ENCODE data around the gene CPPED1.
"Not testable (repeated sequence)": the region's sequence is repeated elsewhere in the genome, so short reads cannot be mapped to it uniquely, and the experiment has no call there.

The CPPED1 gene, protein sequence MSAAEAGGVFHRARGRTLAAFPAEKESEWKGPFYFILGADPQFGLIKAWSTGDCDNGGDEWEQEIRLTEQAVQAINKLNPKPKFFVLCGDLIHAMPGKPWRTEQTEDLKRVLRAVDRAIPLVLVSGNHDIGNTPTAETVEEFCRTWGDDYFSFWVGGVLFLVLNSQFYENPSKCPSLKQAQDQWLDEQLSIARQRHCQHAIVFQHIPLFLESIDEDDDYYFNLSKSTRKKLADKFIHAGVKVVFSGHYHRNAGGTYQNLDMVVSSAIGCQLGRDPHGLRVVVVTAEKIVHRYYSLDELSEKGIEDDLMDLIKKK

DNA sequence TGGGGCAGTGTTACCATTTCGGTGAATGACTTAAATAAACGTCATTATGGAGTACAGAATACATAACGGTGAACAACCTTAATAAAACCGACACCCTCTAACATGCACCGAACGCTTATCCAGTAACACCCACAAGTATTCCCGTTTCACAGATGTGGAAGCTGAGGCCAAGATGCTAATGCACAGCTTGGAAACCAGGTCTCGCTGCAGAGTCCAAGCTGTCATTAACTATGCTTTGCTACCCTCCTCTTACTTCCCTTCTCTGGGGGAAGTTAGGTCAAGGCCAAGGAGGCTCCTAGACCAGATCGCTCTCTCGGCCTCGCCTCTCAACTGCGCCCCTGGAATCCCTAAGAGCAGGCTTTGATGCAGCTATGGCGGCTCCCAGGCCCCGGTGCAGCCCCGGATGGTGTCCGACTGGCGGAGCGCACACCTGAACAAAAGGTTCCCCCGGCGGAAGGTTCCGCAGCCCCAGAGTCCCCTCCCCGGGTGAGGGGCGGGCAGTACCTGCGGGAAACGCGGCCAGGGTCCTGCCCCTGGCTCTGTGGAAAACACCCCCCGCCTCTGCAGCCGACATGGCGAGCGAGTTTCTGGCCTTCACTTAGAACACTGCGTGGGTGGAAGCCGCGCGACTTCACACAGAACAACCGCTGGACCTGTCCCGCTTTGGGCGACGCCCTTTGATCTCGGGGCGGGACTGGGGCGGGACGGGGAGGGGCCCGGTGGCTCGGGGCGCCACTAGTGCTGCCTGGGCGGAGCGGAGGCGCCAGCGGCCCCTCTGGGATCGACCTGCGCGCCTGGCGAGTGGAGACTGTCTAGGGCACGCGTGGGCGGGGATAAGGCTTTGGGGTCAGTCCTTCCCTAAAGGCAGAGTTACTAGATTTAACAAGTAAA lies at the start of gene CPPED1:
Gene CPPED1, minus strand, starts transcription at position 685 of the 891 bp plus-strand sequence. Its CDS starts 111 bp downstream, at position 574.
- DNase-seq (ENCODE audit: low spot score) = peak; percentile 94

DNA sequence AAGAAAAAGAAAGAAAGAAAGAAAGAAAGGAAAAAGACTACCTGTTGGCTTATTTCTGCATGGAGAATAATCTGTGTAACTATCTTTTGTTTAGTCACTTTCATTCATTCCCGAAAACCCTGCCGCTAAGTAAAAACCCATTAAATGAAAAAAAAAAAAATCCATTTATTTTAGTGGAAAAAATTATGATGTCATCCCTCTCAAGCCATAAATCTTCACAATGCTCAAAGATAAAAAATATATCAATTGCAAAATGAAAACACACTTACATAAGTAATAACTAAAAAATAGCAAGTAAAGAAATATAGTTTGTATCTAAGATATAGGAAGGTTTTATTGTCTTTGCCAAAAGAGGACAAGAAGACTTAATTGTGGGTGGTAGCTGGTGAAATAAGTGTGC lies 46.5 kb upstream of the CPPED1 start:
- DNase-seq (ENCODE audit: low spot score) = no peak

DNA sequence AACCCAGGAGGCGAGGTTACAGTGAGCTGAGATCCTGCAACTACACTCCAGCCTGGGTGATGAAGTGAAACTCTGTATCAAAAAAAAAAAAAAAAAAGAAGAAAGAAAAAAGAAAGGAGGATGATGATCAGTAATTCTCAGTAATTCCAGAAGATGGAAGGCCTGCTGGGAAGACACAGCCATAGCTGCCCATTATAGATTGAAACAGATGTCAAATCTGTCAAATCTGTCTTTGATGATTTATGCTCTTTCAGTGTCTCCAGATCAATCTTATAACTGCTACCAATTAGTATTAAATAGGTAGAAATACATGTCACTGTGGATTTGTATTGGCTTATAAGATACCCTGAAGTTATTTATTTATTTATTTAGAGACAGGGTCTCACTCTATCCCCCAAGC lies 42.9 kb upstream of the CPPED1 start:
- no peak for DNase-seq (ENCODE audit: low spot score)

DNA sequence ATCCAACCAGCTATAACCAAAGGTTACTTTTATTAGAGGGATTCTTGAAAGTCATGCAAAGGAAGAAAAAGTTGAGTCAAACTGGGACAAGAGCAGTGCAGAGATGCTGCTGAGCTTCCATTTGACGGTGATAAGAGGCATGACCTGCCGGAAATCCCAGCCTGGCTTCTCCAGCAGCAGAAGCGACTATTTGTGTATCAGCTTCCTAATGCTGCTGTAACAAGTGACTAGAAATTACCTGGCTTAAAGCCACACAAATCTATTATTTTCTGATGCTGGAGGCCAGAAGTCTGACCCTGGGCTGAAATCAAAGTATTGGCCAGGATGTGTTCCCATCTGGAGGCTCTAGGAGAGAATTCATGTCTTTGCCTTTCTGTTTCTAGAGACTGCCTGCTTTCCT lies 41.6 kb upstream of the CPPED1 start:
- no peak for DNase-seq (ENCODE audit: low spot score)

DNA sequence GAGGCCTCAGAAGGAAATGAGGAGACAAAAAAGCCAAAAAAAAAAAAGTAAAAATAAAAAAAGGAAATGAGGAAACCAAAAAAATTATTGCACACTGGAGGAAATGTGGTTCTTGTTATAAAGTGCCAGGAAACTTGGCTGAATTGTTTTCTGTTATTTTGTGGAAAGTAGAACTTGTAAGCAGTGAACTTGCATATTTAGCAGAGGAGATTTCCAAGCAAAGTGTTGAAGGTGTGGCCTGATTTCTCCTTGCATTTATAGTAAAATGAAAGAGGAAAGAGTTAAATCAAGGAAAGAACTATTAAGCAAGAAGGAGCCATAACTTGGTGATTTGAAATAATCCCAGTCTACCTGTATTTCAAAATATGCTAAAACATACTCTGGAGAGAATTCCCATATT lies 34.1 kb upstream of the CPPED1 start:
- no peak for DNase-seq (ENCODE audit: low spot score)

DNA sequence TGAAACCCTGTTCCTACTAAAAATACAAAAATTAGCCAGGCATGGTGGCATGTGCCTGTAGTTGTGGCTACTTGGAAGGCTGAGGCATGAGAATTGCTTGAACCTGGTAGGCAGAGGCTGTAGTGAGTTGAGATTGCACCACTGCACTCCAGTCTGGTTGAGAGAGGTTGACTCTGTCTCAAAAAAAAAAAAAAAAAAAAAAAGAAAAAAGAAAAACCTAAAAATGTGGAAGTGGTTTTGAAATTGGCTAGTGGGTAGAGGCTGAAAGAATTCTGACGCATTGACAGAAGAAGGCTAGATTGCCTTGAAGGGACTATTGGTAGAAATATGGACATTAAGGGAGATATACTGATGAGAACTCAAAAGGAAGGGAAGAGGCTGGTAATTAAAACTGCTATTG lies 33.6 kb upstream of the CPPED1 start:
- DNase-seq (ENCODE audit: low spot score) = no peak

DNA sequence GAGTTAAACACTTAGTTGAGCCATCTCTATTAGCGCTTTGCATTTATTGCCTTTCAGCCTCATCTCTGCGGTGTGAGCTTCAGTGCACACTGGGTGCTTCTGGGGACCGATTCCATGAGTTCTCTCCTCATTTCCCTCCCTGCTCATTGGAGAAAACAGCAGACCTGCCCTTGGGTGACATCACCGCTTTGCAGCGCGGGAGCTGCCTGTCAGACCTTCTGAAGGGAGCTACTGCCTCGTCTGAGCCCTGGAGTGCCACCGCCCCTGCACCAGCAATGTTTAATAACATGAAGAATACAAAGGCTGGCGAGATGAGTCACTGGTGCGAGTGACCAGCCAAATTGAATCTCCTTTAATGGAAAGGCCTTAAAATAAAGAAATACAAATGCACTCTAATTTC lies 30.2 kb upstream of the CPPED1 start:
- no peak for DNase-seq (ENCODE audit: low spot score)

DNA sequence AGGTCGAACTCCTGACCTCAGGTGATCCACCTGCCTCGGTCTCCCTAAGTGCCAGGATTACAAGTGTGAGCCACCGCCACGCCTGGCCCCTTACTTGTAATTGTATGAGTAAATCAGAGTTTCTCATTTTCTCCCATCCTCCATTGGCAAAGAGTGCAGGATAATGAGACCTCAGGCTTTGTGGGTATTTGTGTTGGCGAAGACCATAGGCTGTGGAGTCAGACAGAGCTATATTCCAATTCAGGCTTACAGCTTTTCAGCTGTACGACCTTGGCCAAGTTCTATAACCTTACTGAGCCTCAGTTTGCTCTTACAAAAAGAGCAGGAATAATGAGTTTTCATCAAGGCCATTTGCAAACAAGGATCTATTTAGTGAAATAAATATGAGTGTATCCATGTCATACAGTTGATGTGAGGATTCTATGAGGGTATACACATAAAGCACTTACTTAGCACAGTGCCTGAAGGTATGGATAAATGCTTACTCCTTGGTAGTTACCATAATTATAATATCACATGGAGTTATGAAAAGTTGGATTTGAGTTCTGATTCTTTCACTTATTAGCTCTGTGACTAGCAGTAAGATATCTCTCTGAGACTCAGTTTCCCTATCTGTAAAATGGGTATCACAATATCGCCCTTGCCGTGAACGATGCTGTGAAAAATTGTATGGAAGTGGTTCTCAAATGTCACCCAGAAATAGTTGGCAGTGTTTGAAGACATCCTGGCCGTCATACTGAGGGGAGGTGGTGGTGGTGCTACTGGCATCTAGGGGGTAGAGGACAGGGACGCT lies 25.6 kb upstream of the CPPED1 start:
- no peak for DNase-seq (ENCODE audit: low spot score)

DNA sequence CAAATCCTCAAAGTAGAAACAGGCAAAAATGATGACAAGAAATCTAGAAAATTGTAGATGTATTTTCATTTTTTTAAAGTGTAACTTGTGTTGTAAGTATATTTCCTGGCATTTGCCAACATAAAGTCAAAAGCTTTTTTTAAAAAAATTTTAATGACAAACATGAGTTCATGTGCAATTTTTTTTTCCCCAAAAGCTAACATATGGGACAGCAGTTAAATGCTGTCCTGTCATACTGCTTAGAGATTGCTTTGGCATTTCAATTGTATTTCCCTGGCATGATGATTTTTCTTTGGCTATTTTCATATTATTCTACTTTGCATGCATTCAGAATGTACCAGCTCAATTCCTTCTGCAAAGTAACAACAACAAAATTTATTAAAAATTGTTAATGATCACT lies 24.5 kb upstream of the CPPED1 start:
- no peak for DNase-seq (ENCODE audit: low spot score)

DNA sequence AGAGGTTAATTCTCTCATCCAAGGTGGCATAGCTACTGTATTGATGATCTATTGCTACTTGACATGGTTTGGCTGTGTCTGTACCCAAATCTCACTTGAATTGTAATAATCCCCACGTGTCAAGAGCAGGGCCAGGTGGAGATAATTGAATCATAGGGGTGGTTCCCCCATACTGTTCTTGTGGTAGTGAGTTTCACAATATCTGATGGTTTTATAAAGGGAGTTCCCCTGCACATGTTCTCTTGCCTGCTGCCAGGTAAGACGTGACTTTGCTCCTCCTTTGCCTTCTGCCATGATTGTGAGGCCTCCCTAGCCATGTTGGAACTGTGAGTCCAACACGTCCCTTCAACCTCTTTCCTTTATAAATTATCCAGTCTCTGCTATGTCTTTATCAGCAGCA lies 22.9 kb upstream of the CPPED1 start:
- no peak for DNase-seq (ENCODE audit: low spot score)

DNA sequence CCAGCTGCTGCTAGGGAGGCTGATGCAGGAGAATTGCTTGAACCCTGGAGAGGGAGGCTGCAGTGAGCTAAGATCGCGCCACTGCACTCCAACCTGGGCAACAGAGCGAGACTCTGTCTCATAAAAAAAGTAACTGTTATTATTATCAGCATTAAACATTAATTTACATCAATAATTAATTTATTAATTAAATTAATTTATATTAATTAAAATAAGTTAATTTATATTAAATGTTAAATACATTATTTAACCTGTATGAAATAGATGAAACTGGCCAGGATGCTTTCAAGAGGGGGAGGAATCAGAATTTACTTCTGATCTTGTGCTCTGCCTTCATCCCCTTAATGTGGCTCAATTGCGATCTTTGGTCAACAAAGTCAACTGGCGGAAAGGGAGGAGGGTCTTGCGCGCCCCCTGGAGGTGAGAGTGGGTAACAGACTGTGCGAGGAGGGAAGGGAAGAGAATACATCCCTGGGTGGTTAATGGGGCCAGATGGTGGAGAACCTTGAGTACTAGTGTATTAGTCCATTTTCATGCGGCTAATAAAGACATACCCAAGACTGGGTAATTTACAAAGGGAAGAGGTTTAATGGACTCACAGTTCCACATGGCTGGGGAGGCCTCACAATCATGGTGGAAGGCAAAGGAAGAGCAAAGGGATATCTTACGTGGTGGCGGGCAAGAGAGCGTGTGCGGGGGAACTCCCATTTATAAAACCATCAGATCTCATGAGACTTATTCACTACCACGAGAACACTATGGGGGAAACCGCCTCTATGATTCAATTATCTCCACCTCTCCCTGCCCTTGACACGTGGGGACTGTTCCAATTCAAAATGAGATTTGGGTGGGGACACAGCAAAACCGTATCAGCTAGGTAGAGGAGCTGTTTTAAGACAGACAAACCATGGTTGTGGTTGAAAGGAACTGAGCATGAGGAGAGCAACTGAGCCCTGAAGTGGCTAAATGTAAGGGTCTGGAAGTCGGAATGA lies 15.7 kb upstream of the CPPED1 start:
- peak; percentile 83 for DNase-seq (ENCODE audit: low spot score)

DNA sequence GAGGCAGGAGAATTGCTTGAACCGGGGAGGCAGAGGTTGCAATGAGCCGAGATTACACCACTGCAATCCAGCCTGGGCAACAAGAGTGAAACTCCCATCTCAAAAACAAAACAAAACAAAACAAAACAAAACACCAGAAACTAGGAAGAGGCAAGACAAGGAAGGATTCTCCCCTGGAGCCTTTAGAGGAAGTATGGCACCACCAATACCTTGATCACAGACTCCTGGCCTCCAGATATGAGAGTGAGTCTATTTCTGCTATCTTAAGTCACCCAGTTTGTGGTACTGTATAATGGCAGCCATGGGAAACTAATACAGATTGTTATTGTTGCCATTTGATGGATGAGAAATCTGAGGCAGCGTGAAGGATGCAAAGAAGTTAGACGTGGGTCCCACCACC lies 14.6 kb upstream of the CPPED1 start:
- no peak for DNase-seq (ENCODE audit: low spot score)

DNA sequence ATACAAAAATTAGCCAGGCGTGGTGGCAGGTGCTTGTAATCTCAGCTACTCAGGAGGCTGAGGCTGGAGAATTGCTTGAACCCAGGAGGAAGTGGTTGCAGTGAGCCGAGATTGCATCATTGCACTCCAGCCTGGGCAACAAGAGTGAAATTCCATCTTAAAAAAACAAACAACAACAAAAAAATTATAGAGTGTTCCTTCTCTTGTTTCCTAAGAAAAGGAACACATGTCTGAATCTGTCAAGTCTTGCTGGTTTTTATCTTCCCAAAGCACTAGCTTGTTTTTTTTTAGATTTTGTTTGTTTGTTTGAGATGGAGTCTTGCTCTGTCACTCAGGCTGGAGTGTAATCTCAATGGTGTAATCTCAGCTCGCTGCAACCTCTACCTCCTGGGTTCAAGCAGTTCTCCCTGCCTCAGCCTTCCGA lies 13.1 kb upstream of the CPPED1 start:
- DNase-seq (ENCODE audit: low spot score) = not testable (repeated sequence)

DNA sequence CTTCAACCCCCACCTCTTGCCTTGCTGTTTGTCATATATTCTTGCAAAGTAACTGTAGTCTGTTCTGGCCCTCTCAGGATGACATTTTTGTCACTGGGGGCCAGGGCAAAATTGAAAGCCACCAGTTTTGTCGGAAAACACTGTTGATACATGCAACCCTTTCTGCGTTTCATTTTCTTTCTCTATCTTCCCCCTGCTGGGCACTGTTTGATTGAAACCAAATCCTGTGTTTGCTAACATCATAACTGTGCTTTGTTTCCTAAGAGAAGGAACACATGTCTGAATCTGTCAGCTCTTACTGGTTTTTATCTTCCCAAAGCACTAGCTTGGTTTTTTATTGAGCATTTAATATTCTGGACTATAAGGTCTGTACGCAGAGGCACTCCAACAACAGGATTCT lies 11.7 kb upstream of the CPPED1 start:
- DNase-seq (ENCODE audit: low spot score) = no peak

DNA sequence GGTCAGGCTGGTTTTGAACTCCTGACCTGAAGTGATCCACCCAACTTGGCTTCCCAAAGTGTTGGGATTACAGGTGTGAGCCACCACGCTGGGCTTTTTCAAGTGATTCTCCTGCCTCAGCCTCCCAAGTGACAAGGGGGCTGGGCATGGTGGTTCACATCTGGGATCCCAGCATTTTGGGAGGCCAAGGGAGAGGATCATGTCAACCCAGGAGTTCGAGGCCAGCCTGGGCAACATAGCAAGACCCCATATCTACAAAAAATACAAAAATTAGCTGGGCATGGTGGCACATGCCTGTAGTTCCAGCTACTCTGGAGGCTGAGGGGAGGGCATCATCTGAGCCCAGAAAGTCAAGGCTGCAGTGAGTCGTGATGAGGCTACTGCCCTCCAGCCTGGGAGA lies 10.0 kb upstream of the CPPED1 start:
- DNase-seq (ENCODE audit: low spot score) = not testable (repeated sequence)

DNA sequence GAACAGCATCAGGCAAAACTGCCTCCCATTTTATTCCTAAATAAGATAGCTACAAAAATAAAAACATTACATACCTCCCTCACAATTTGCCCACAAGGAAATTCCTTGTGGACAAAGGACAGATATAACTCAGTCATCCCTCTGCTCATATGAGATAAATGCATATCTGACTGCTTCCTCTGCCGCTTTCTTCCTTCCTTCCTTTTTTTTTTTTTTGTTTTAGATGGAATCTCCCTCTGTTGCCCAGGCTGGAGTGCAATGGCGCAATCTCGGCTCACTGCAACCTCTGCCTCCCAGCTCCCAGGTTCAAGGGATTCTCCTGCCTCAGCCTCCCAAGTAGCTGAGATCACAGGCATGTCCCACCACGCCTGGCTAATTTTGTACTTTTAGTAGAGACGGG lies 9.6 kb upstream of the CPPED1 start:
- not testable (repeated sequence) for DNase-seq (ENCODE audit: low spot score)

DNA sequence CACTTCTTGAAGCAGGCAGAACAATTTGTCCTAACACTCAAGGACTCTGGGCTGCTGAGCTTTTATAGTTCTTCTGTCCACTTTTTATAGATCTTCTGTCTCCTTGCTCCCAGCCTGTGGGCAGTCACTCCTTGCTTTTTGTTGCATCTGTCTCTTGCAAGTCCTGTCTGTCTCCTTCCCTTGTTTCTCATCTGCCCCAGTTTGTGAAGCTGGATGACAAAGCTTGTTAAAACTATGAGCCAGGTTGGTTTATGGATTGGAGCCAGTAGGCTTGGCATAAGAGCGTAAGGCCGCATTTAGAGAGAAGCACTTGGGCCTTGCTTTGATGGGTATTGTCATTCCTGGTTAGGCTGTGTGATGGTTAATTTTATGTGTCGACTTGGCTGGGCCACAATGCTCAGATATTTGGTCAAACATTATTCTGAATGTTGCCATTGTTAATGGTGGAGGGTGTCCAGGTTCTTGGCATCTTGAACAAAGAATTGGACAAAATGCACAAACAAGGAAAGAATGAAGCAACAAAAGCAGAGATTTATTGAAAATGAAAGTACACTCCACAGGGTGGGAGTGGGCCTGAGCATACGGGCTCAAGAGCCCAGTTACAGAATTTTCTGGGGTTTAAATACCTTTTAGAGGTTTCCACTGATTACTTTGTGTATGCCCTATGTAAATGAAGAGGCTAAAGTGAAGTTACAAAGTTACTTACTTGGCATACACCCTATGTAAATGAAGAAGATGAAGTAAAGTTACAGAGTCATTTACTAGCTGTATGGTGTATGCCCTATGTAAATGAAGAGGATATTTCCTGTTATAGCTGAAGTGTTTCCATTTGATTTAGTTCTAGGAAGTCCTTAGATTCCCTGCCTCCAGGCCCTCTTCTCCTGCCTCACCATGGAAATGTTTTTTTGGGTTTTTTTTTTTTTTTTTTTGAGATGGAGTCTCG lies 8.0 kb upstream of the CPPED1 start:
- no peak for DNase-seq (ENCODE audit: low spot score)

DNA sequence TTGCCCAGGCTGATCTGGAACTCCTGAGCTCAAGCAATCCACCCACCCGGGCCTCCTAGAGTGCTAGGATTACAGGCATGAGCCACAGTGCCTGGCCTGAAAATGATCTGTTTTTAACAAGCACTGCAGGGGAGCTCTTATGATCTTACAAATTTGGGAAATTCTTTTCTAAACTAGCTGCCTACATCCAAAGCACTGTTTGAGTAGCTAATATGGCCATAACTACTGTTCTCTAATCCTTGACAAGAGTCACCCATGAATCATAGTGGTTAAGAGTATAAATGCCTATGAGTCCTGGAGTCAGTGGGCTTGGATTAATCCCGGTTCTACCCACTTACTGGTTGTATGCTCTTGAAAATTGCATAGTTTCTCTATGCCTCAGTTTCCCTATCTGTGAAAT lies 1.4 kb upstream of the CPPED1 start:
- no peak for DNase-seq (ENCODE audit: low spot score)

DNA sequence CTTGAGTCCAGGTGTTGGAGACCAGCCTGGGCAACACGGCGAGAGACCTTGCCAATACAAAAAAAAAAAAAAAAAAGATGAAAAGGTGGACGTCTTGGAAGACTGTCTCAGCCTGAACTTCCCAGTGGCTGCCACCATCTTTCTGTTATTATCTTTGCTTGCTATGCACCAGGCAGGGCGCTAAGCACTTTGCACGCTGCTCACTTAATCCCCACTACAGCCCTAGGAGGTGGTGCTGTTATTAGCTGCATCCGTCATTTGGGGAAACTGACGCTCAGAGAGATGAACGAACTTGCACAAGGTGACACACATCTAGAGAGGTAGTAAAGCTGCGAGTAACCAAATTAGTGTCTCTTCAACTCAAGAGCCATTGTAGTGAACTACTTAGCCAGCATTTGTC lies 708 bp upstream of the CPPED1 start:
- DNase-seq (ENCODE audit: low spot score) = no peak

DNA sequence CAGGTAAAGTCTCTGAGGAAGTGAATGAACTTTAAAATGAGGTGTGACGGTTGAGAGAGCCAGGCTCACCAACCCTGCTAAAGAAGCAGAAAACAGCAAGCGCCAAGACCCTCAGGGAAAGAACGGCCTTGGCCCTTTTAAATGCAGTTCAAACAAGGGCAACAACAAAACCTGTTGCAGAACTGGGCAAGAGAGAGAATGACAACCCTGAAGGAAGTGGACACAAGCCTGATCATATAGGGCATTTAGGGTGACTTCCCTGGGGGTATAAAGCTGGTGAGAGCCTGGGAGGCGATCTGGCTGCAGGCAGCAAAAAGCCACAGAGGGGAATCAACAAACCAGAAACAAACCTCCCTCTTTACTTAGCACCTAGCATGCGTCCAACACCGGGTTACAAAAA lies 1.0 kb downstream of the CPPED1 start:
- peak; percentile 17 for DNase-seq (ENCODE audit: low spot score)

Data from germinal center (tissue), 1 donor.